Subcutaneous abdominal adipose tissue (tissue), 5 donors: ENCODE results near the gene TGFBR3.

ENCODE experiments used
- H3K27ac ChIP-seq: one replicate; pipeline ENCODE4 v1.7.0; 2013; ENCODE audit warnings: low read depth, mild to moderate bottlenecking, inconsistent platforms, low read length, moderate library complexity
- H3K27me3 ChIP-seq, 5 donors: one replicate each; pipeline ENCODE4 v1.7.0; 2013; ENCODE audit warnings: low read length in 5 of 5, inconsistent platforms in 1 of 5; ENCODE audit not compliant: control insufficient read depth in 5 of 5, insufficient read depth in 4 of 5
- H3K36me3 ChIP-seq, 5 donors: one replicate each; pipeline ENCODE4 v1.7.0; 2013; ENCODE audit warnings: low read length in 5 of 5; ENCODE audit not compliant: control insufficient read depth in 5 of 5, insufficient read depth in 5 of 5
- H3K4me1 ChIP-seq, 5 donors: one replicate each; pipeline ENCODE4 v1.7.0; 2013; ENCODE audit warnings: low read length in 5 of 5, mild to moderate bottlenecking in 3 of 5, moderate library complexity in 1 of 5; ENCODE audit not compliant: control insufficient read depth in 5 of 5, insufficient read depth in 5 of 5
- H3K4me3 ChIP-seq, 5 donors: one replicate each; pipeline ENCODE4 v1.7.0; 2013; ENCODE audit warnings: low read length in 5 of 5, low read depth in 1 of 5
- H3K9ac ChIP-seq, 5 donors: one replicate each; pipeline ENCODE4 v1.7.0; 2013; ENCODE audit warnings: low read length in 5 of 5, mild to moderate bottlenecking in 4 of 5, moderate library complexity in 3 of 5
- H3K9me3 ChIP-seq, 5 donors: one replicate each; pipeline ENCODE4 v1.7.0; 2013; ENCODE audit warnings: low read length in 5 of 5; ENCODE audit not compliant: control insufficient read depth in 5 of 5
- donor health status: healthy.
- donor health status: healthy.
- donor health status: healthy.
- donor health status: healthy.
- donor health status: healthy.

The TGFBR3 gene

GRCh38 chr1:91714867-91715381 lies 171.0 kb downstream of the TGFBR3 start:
- H3K27ac ChIP-seq, result peak overlapping the region; percentile 66
- H3K9me3 ChIP-seq, result no peaks in the 10 kb centered on the region
- peaks cover 56 to 81% (median 65%) of the 10 kb centered on the region in 5 donors for H3K36me3 ChIP-seq
- peak overlapping the region in 1 of 5 donors; percentile 38 for H3K9ac ChIP-seq
- peaks cover 0 to 32% (median 21%) of the 10 kb centered on the region in 5 donors for H3K4me1 ChIP-seq
- H3K4me3 ChIP-seq, result no peak overlapping the region
- no peaks in the 10 kb centered on the region for H3K27me3 ChIP-seq

GRCh38 chr1:91712981-91713841 lies 172.7 kb downstream of the TGFBR3 start:
- Histone ChIP-seq H3K9ac (peak overlapping the region in 4 of 5 donors; percentile 16 to 61 (median 54)), H3K4me3 (peak overlapping the region; percentile 9 to 33 (median 17)), H3K9me3 (no peaks in the 10 kb centered on the region), H3K4me1 (peaks cover 0 to 32% (median 19%) of the 10 kb centered on the region in 5 donors), H3K36me3 (peaks cover 51 to 80% (median 63%) of the 10 kb centered on the region in 5 donors), H3K27ac (peak overlapping the region; percentile 90), H3K27me3 (no peaks in the 10 kb centered on the region)

GRCh38 chr1:91712393-91712792 lies 173.6 kb downstream of the TGFBR3 start:
- H3K4me3 ChIP-seq, result no peak overlapping the region
- peaks cover 0 to 32% (median 19%) of the 10 kb centered on the region in 5 donors for H3K4me1 ChIP-seq
- peaks cover 57 to 83% (median 71%) of the 10 kb centered on the region in 5 donors for H3K36me3 ChIP-seq
- peak overlapping the region in 2 of 5 donors; percentile 57 to 61 for H3K9ac ChIP-seq
- peak overlapping the region; percentile 90 for H3K27ac ChIP-seq
- H3K9me3 ChIP-seq, result no peaks in the 10 kb centered on the region
- H3K27me3 ChIP-seq, result no peaks in the 10 kb centered on the region

- Histone ChIP-seq H3K9me3 (no peaks in the 10 kb centered on the region), H3K4me1 (peaks cover 0 to 32% (median 19%) of the 10 kb centered on the region in 5 donors), H3K4me3 (no peak overlapping the region), H3K36me3 (peaks cover 60 to 82% (median 71%) of the 10 kb centered on the region in 5 donors), H3K27ac (peak overlapping the region; percentile 90), H3K27me3 (no peaks in the 10 kb centered on the region), H3K9ac (peak overlapping the region in 1 of 5 donors; percentile 28)
These were observed 174.3 kb downstream of the TGFBR3 start for GRCh38 chr1:91711504-91712247.

DNA sequence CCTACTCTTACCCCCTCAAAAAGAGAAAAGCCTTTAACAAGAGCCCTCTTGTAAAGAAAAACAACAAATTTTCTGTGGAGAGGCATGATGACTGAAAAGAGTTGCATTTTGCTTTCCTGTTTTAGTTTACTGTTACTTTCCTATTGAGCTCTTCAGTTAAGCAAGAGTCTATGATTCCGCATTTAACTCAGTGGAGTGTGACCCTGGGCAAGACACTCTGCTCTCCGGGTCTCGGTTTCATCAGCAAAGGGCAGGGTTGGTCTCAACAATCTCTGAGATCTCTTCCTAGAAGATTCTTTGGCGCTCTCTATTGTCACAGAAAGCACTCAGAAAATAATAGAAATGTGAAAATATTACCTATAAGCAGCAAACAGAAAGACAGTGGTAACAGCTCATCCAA lies 175.7 kb downstream of the TGFBR3 start:
- H3K4me1 ChIP-seq, result peaks cover 0 to 32% (median 19%) of the 10 kb centered on the region in 5 donors
- H3K9ac ChIP-seq, result peak overlapping the region in 1 of 5 donors; percentile 36
- no peak overlapping the region for H3K4me3 ChIP-seq
- H3K27ac ChIP-seq, result peak overlapping the region; percentile 12
- no peaks in the 10 kb centered on the region for H3K27me3 ChIP-seq
- peaks cover 53 to 80% (median 63%) of the 10 kb centered on the region in 5 donors for H3K36me3 ChIP-seq
- H3K9me3 ChIP-seq, result no peaks in the 10 kb centered on the region

- H3K9me3 ChIP-seq, result no peaks in the 10 kb centered on the region
- no peak overlapping the region for H3K9ac ChIP-seq
- no peak overlapping the region for H3K4me3 ChIP-seq
- H3K27ac ChIP-seq, result no peak overlapping the region
- H3K27me3 ChIP-seq, result no peaks in the 10 kb centered on the region
- peaks cover 41 to 75% (median 57%) of the 10 kb centered on the region in 5 donors for H3K36me3 ChIP-seq
- H3K4me1 ChIP-seq, result peaks cover 0 to 33% (median 18%) of the 10 kb centered on the region in 5 donors
These were observed 177.3 kb downstream of the TGFBR3 start for GRCh38 chr1:91708691-91709090.

DNA sequence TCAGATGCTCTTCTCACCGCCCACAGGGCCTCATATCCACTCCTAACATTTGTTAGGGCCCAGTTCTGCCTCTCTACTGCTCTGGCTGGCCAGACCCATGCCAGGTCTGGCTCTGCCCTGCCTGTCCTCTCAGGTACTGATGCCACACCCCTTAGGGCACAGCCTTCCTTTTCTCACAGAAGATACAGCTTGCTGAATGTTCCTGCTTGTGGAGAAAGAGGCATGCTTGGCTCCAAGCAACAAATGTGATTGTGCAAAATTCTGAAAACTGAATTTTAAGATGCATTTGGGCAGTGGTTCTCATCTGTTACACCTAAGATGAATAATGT lies 178.1 kb downstream of the TGFBR3 start:
- peaks cover 41 to 84% (median 57%) of the 10 kb centered on the region in 5 donors for H3K36me3 ChIP-seq

GRCh38 chr1:91707114-91707889 lies 178.6 kb downstream of the TGFBR3 start:
- Histone ChIP-seq H3K27ac (peak overlapping the region; percentile 32), H3K9me3 (no peaks in the 10 kb centered on the region), H3K4me1 (peaks cover 0 to 22% (median 4%) of the 10 kb centered on the region in 5 donors), H3K9ac (no peak overlapping the region), H3K27me3 (no peaks in the 10 kb centered on the region), H3K4me3 (no peak overlapping the region), H3K36me3 (peaks cover 39 to 82% (median 56%) of the 10 kb centered on the region in 5 donors)

More for the DNA sequence above, 178.1 kb downstream of the TGFBR3 start:
- H3K4me3 ChIP-seq, result no peak overlapping the region
- peak overlapping the region; percentile 32 for H3K27ac ChIP-seq
- no peak overlapping the region for H3K9ac ChIP-seq
- H3K4me1 ChIP-seq, result peaks cover 0 to 27% (median 10%) of the 10 kb centered on the region in 5 donors
- H3K9me3 ChIP-seq, result no peaks in the 10 kb centered on the region
- no peaks in the 10 kb centered on the region for H3K27me3 ChIP-seq

GRCh38 chr1:91706140-91706957 lies 179.6 kb downstream of the TGFBR3 start:
- Histone ChIP-seq H3K9ac (no peak overlapping the region), H3K4me3 (no peak overlapping the region), H3K27ac (peak overlapping the region; percentile 6), H3K36me3 (peaks cover 30 to 78% (median 49%) of the 10 kb centered on the region in 5 donors), H3K4me1 (peaks cover 0 to 16% (median 7%) of the 10 kb centered on the region in 5 donors), H3K9me3 (no peaks in the 10 kb centered on the region), H3K27me3 (no peaks in the 10 kb centered on the region)
